ENCODE measurements around the gene SHC4.
"Not testable (repeated sequence)": the region's sequence is repeated elsewhere in the genome, so short reads cannot be mapped to it uniquely, and the experiment has no call there.

DNA sequence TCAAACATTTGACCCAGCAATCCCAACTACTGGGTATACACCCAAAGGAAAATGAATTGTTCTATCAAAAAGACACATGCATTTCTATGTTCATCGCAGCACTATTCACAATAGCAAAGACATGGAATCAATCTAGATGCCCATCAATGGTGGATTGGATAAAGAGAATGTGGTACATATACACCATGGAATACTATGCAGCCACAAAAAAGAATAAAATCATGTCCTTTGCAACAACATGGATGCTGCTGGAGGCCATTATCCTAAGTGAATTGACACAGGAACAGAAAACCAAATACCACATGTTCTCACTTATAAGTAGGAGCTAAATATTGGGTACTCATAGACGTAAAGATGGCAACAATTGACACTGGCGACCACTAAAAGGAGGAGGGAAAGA is 109.3 kb downstream of the SHC4 start:
- not testable (repeated sequence) for TF ChIP-seq POLR2A (IDR thresholded peaks at IDR 0.05; ENCODE audit: extremely low read depth, insufficient read length)
- TF ChIP-seq, protein P1, sequence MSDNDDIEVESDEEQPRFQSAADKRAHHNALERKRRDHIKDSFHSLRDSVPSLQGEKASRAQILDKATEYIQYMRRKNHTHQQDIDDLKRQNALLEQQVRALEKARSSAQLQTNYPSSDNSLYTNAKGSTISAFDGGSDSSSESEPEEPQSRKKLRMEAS (IDR thresholded peaks at IDR 0.05; ENCODE audit: low read depth, low read length), result not testable (repeated sequence)
